ENCODE measurements around the gene PAM.

Gene PAM

GRCh38 chr5:102819634-102820033, 64.5 kb downstream of the PAM start:
- Histone ChIP-seq H3K9me3 (ENCODE audit: control insufficient read depth, low read length) (no peaks in the 10 kb centered on the region), H3K27ac (ENCODE audit: low read length, poor library complexity, severe bottlenecking) (no peak overlapping the region)
- 85% methylated on average over 3 of the region's 5 CpGs for WGBS

GRCh38 chr5:102823441-102823874, 68.4 kb downstream of the PAM start:
- DNase-seq: peak; percentile 75

More at GRCh38 chr5:102819634-102820033, 64.5 kb downstream of the PAM start:
- Histone ChIP-seq H3K27me3 (ENCODE audit: control insufficient read depth in 1 of 2, insufficient read depth in 1 of 2, low read length in 2 of 2) (no peaks in the 10 kb centered on the region), H3K4me1 (ENCODE audit: control insufficient read depth, insufficient read depth, low read depth, low read length) (peaks cover 7% of the 10 kb centered on the region), H4K8ac (ENCODE audit: low read length) (no peak overlapping the region), H3K18ac (ENCODE audit: low read depth in 1 of 2, low read length in 2 of 2) (no peak overlapping the region), H3K9ac (ENCODE audit: low read length) (no peak overlapping the region), H2BK15ac (ENCODE audit: low read depth, poor library complexity, severe bottlenecking) (no peak overlapping the region), H2BK120ac (ENCODE audit: low read depth, low read length) (no peak overlapping the region), H3K4me2 (ENCODE audit: low read length, poor library complexity, severe bottlenecking) (no peak overlapping the region), H2AFZ (ENCODE audit: low read depth, low read length) (no peak overlapping the region), H3K23ac (ENCODE audit: low read length in 2 of 2) (no peak overlapping the region), H2BK5ac (ENCODE audit: low read depth, low read length, poor library complexity, severe bottlenecking) (no peak overlapping the region), H3K4ac (ENCODE audit: low read depth in 1 of 2, low read length in 2 of 2) (no peak overlapping the region), H2BK12ac (ENCODE audit: low read length in 2 of 2) (no peak overlapping the region), H3K4me3 (ENCODE audit: insufficient read depth in 1 of 2, low read depth in 1 of 2, low read length in 2 of 2) (no peak overlapping the region), H2AK5ac (ENCODE audit: low read length, severe bottlenecking) (no peak overlapping the region), H3K36me3 (ENCODE audit: control insufficient read depth in 1 of 2, insufficient read depth in 2 of 2, low read depth in 1 of 2, low read length in 2 of 2) (no peaks in the 10 kb centered on the region), H3K14ac (ENCODE audit: low read length in 2 of 2) (no peak overlapping the region), H3K79me1 (replicated peaks; ENCODE audit: low read length, poor library complexity, severe bottlenecking) (peaks cover 18% of the 10 kb centered on the region), H4K91ac (ENCODE audit: low read length) (no peak overlapping the region)
- DNase-seq: no peak

DNA sequence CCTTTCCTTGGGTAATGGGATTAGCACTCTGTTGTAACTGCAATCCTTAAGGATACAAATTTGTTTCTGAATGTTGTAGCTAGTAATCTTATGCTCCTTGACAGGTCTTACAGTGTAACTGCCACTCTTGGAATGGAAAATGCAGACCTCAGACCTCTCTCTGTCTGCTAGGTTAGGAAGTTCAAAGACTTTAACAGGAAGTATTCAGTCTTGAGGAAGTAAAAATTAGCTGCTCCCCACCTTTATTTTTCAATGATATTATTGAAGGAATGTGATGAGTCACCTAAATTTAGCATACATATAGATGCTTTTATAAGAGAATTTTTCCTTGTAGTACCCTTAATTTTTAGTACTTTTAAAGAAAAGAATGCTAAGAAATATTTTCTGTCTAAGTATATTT, 71.5 kb downstream of the PAM start:
- no peak overlapping the region for H4K8ac ChIP-seq (ENCODE audit: low read length)
- H3K79me1 ChIP-seq (replicated peaks; ENCODE audit: low read length, poor library complexity, severe bottlenecking): peaks cover 16% of the 10 kb centered on the region
- no peak overlapping the region for H2AFZ ChIP-seq (ENCODE audit: low read depth, low read length)
- H2BK5ac ChIP-seq (ENCODE audit: low read depth, low read length, poor library complexity, severe bottlenecking): no peak overlapping the region
- no peak overlapping the region for H2AK5ac ChIP-seq (ENCODE audit: low read length, severe bottlenecking)
- no peak overlapping the region for H2BK120ac ChIP-seq (ENCODE audit: low read depth, low read length)
- no peaks in the 10 kb centered on the region for H3K27me3 ChIP-seq (ENCODE audit: control insufficient read depth in 1 of 2, insufficient read depth in 1 of 2, low read length in 2 of 2)
- no peak overlapping the region for H4K91ac ChIP-seq (ENCODE audit: low read length)
- H3K27ac ChIP-seq (ENCODE audit: low read length, poor library complexity, severe bottlenecking): no peak overlapping the region
- H3K23ac ChIP-seq (ENCODE audit: low read length in 2 of 2): no peak overlapping the region
- H3K4ac ChIP-seq (ENCODE audit: low read depth in 1 of 2, low read length in 2 of 2): no peak overlapping the region
- H3K4me1 ChIP-seq (ENCODE audit: control insufficient read depth, insufficient read depth, low read depth, low read length): peaks cover 4% of the 10 kb centered on the region
- H2BK15ac ChIP-seq (ENCODE audit: low read depth, poor library complexity, severe bottlenecking): no peak overlapping the region
- H3K4me3 ChIP-seq (ENCODE audit: insufficient read depth in 1 of 2, low read depth in 1 of 2, low read length in 2 of 2): no peak overlapping the region
- H3K36me3 ChIP-seq (ENCODE audit: control insufficient read depth in 1 of 2, insufficient read depth in 2 of 2, low read depth in 1 of 2, low read length in 2 of 2): no peaks in the 10 kb centered on the region
- no peak overlapping the region for H3K9ac ChIP-seq (ENCODE audit: low read length)
- DNase-seq: no peak
- no peak overlapping the region for H2BK12ac ChIP-seq (ENCODE audit: low read length in 2 of 2)
- H3K14ac ChIP-seq (ENCODE audit: low read length in 2 of 2): no peak overlapping the region
- no peaks in the 10 kb centered on the region for H3K9me3 ChIP-seq (ENCODE audit: control insufficient read depth, low read length)
- no peak overlapping the region for H3K4me2 ChIP-seq (ENCODE audit: low read length, poor library complexity, severe bottlenecking)
- no peak overlapping the region for H3K18ac ChIP-seq (ENCODE audit: low read depth in 1 of 2, low read length in 2 of 2)

More at GRCh38 chr5:102823441-102823874, 68.4 kb downstream of the PAM start:
- Histone ChIP-seq H2BK12ac (ENCODE audit: low read length in 2 of 2) (no peak overlapping the region), H2BK15ac (ENCODE audit: low read depth, poor library complexity, severe bottlenecking) (no peak overlapping the region), H3K23ac (ENCODE audit: low read length in 2 of 2) (no peak overlapping the region), H2BK5ac (ENCODE audit: low read depth, low read length, poor library complexity, severe bottlenecking) (no peak overlapping the region), H2AFZ (ENCODE audit: low read depth, low read length) (no peak overlapping the region), H3K27me3 (ENCODE audit: control insufficient read depth in 1 of 2, insufficient read depth in 1 of 2, low read length in 2 of 2) (no peaks in the 10 kb centered on the region), H4K8ac (ENCODE audit: low read length) (no peak overlapping the region), H3K4me1 (ENCODE audit: control insufficient read depth, insufficient read depth, low read depth, low read length) (peaks cover 6% of the 10 kb centered on the region), H3K9me3 (ENCODE audit: control insufficient read depth, low read length) (no peaks in the 10 kb centered on the region), H3K4ac (ENCODE audit: low read depth in 1 of 2, low read length in 2 of 2) (no peak overlapping the region), H2BK120ac (ENCODE audit: low read depth, low read length) (no peak overlapping the region), H3K4me2 (ENCODE audit: low read length, poor library complexity, severe bottlenecking) (no peak overlapping the region), H3K18ac (ENCODE audit: low read depth in 1 of 2, low read length in 2 of 2) (no peak overlapping the region), H3K9ac (ENCODE audit: low read length) (no peak overlapping the region), H3K4me3 (ENCODE audit: insufficient read depth in 1 of 2, low read depth in 1 of 2, low read length in 2 of 2) (no peak overlapping the region), H2AK5ac (ENCODE audit: low read length, severe bottlenecking) (no peak overlapping the region), H3K27ac (ENCODE audit: low read length, poor library complexity, severe bottlenecking) (peak overlapping the region; percentile 68), H4K91ac (ENCODE audit: low read length) (no peak overlapping the region), H3K79me1 (replicated peaks; ENCODE audit: low read length, poor library complexity, severe bottlenecking) (peaks cover 14% of the 10 kb centered on the region), H3K36me3 (ENCODE audit: control insufficient read depth in 1 of 2, insufficient read depth in 2 of 2, low read depth in 1 of 2, low read length in 2 of 2) (no peaks in the 10 kb centered on the region), H3K14ac (ENCODE audit: low read length in 2 of 2) (no peak overlapping the region)
- no CpG with 5 or more reads among the region's 1 CpG for WGBS

GRCh38 chr5:102830241-102830640, 75.1 kb downstream of the PAM start:
- no peak overlapping the region for H2BK12ac ChIP-seq (ENCODE audit: low read length in 2 of 2)
- 100% methylated on average over 2 of the region's 2 CpGs for WGBS
- H3K27me3 ChIP-seq (ENCODE audit: control insufficient read depth in 1 of 2, insufficient read depth in 1 of 2, low read length in 2 of 2): no peaks in the 10 kb centered on the region
- no peak overlapping the region for H3K4me2 ChIP-seq (ENCODE audit: low read length, poor library complexity, severe bottlenecking)
- H2AFZ ChIP-seq (ENCODE audit: low read depth, low read length): no peak overlapping the region
- no peak overlapping the region for H3K9ac ChIP-seq (ENCODE audit: low read length)
- no peak overlapping the region for H3K18ac ChIP-seq (ENCODE audit: low read depth in 1 of 2, low read length in 2 of 2)
- no peak for DNase-seq
- H4K8ac ChIP-seq (ENCODE audit: low read length): no peak overlapping the region
- no peak overlapping the region for H4K91ac ChIP-seq (ENCODE audit: low read length)
- H2BK15ac ChIP-seq (ENCODE audit: low read depth, poor library complexity, severe bottlenecking): no peak overlapping the region
- no peaks in the 10 kb centered on the region for H3K36me3 ChIP-seq (ENCODE audit: control insufficient read depth in 1 of 2, insufficient read depth in 2 of 2, low read depth in 1 of 2, low read length in 2 of 2)
- H2BK120ac ChIP-seq (ENCODE audit: low read depth, low read length): no peak overlapping the region
- no peaks in the 10 kb centered on the region for H3K9me3 ChIP-seq (ENCODE audit: control insufficient read depth, low read length)
- H3K79me1 ChIP-seq (replicated peaks; ENCODE audit: low read length, poor library complexity, severe bottlenecking): peaks cover 19% of the 10 kb centered on the region
- H3K4ac ChIP-seq (ENCODE audit: low read depth in 1 of 2, low read length in 2 of 2): no peak overlapping the region
- no peak overlapping the region for H3K14ac ChIP-seq (ENCODE audit: low read length in 2 of 2)
- H3K4me3 ChIP-seq (ENCODE audit: insufficient read depth in 1 of 2, low read depth in 1 of 2, low read length in 2 of 2): no peak overlapping the region
- no peak overlapping the region for H2BK5ac ChIP-seq (ENCODE audit: low read depth, low read length, poor library complexity, severe bottlenecking)
- H3K23ac ChIP-seq (ENCODE audit: low read length in 2 of 2): no peak overlapping the region
- H3K4me1 ChIP-seq (ENCODE audit: control insufficient read depth, insufficient read depth, low read depth, low read length): no peaks in the 10 kb centered on the region
- H2AK5ac ChIP-seq (ENCODE audit: low read length, severe bottlenecking): no peak overlapping the region
- H3K27ac ChIP-seq (ENCODE audit: low read length, poor library complexity, severe bottlenecking): no peak overlapping the region
